GM18511 (cell line): ENCODE data around the gene RERE.
"Not testable (repeated sequence)": the region's sequence is repeated elsewhere in the genome, so short reads cannot be mapped to it uniquely, and the experiment has no call there.

Experiments
- ATAC-seq: cut with Tn5 transposase; IDR thresholded peaks from one replicate; pipeline ENCODE4 v1.9.1; 2021; ENCODE audit warnings: mild to moderate bottlenecking, moderate library complexity; ENCODE audit not compliant: unreplicated experiment

RERE gene

GRCh38 chr1:8621034-8621582, 196.3 kb downstream of the RERE start:
- not testable (repeated sequence) for ATAC-seq

- not testable (repeated sequence) for ATAC-seq
Observed at GRCh38 chr1:8619917-8620502, 197.4 kb downstream of the RERE start.

- not testable (repeated sequence) for ATAC-seq
Observed at GRCh38 chr1:8619419-8619818, 198.0 kb downstream of the RERE start.

- not testable (repeated sequence) for ATAC-seq
Observed at GRCh38 chr1:8616791-8617190, 200.6 kb downstream of the RERE start.

DNA sequence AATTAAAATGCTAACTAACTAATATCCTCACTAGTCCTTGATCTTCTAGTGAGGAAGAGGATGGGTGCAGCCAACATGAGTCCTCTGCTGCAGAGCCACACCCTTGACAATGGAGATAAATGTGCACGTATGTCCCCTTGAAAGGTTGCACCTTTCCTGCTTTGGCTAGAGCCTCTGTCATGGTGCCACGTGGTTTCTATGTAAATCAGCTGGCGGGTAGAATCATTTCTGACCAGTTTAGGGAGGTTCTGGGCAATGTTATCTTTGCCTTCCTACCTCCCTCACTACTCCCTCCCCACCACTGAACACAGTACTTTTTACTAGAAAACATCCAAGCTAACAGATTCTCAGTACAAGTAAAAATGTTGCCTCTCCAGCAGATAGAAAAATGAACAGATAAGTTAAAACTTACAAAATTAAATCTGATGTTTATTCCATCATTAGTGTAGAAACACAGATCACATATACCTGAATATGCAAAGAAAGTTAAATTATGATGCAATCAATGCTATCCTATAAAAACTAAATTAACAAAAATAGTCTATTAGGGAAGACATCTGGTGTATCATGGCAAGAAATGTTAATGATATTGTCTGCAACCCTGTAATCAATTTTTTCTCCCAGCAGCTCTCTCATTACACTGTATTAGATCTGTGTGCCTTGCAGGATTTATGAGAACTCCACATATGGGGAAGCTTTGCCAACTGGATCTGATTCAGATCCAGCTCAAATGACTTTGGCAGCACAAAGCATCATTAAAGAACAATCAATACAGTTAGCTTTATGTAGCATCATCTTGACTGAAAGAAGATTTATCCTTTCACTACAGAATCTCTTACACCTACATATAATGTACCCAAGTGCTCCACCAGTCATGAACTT, 205.6 kb downstream of the RERE start:
- ATAC-seq, result not testable (repeated sequence)

DNA sequence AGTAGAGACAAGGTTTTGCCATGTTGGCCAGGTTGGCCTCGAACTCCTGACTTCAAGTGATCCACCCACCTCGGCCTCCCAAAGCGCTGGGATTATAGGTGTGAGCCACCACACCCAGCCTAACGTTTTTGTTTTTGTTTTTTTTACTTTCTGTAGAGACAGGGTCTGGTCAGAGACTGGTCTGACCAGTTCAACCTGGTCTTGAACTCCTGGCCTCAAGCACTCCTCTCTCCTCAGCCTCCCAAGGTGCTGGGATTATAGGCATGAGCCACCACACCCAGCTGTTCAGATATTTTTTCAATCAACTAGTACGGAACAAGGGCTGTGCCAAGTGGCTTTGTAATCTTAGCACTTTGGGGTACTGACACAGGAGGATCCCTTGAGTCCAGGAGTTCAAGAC, 209.5 kb downstream of the RERE start:
- ATAC-seq, result no peak

- peak; percentile 93 for ATAC-seq
Observed at GRCh38 chr1:8604041-8604945, 213.1 kb downstream of the RERE start.

DNA sequence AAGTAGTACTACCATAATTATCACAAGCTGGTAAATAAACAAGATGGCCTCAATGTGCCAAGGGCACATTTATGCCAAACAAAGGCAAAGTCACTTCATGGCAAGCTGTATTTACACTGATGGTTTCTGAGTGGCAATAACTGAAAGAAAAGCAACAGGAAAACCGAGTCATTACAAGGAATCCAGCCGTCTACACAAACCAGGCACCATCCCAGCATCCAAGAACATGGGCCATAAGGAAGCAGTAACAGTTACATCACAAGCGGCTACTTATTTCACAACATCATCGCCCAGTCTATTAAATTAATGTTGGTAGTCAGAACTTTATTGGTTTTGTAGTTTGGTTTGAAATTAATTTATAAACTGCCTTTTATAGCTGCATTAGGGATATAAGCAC, 214.2 kb downstream of the RERE start:
- ATAC-seq, result no peak

- no peak for ATAC-seq
Observed at GRCh38 chr1:8602471-8603219, 214.8 kb downstream of the RERE start.

DNA sequence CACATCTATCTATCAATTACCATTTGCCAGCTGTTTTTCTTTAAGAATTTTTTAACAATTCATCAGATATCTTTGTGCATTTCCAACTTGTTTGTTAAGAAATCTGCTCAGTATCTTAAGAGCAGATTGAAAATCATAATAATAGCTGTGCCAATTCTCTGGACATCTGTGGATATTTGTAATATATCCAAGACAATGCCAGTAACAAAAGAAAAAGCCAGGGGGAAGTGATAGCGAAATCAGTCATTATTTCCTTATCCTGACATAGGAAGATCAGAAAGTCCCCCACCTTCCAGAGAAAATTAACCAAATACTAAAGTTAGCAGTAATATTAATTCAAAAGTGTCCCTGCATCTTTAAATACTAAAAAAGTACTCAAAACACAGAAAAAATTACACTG, 217.1 kb downstream of the RERE start:
- no peak for ATAC-seq

- no peak for ATAC-seq
Observed at GRCh38 chr1:8599646-8600212, 217.7 kb downstream of the RERE start.

DNA sequence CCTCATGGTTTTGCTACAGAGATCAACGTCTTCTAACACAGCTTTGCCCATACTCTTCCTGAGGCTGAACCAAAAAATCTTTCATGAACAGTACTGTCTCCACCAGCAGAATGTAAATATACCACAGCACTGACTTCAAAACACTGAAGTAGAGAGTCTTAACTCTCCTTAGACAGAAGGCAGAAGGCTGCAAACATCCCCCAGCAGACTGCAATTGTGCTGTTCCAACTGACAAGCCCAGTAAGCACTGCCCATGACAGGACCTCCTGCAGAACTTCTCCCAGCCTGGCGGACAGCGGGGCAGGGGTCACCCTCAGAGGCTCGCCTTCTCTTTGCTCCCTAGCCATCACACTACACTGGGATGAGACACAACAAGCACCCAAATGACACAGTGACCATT, 218.7 kb downstream of the RERE start:
- ATAC-seq, result no peak

DNA sequence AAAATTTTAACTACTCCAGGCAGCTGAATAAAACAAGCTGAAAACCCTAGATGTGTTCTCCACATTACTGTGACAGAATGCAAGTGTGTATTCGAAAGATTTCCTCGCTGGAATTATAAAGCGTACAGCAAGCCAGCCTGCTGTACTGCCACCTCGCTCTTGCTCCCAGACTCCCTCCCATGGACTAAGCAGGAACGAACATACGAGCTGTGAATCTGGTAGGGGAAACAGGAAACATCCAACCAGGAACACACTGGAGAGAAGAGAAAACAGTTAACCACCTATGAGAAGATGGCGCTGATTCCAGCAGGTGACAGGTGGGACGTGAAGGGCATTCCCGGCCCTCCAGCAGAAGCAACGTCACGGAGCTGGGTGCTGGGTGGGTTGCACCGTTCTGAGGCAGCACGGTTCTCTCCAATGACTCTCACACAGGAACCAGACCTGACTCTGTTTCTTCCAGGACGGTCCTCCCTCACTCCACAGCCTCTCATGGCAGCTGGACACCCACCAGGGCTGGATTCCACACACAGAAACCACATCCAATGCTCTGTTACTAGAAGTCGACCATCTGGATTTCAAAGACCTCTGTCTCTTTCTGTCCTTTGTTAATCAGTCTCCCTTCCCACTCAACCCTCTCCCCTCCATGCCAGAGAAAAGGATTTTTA, 219.2 kb downstream of the RERE start:
- no peak for ATAC-seq

- no peak for ATAC-seq
Observed at GRCh38 chr1:8597455-8597854, 220.0 kb downstream of the RERE start.

DNA sequence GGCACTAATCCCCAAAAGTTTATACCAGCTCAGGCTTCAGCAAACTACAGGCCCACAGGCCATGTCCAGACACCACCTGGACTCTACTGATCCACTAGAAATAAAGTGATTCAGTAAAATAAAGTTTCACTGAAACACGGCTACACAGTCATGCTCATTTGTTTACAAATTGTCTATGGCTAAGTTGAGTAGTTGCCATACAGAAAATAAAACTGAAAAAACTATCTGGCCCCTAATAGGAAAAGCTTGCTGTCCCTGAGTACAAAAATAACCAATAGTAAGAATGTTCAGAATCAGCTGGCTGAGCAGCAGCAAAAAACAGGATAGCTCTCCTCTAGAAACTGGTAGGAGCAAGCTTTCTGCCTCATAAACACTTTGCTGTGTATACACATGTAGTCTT, 221.5 kb downstream of the RERE start:
- ATAC-seq, result no peak

DNA sequence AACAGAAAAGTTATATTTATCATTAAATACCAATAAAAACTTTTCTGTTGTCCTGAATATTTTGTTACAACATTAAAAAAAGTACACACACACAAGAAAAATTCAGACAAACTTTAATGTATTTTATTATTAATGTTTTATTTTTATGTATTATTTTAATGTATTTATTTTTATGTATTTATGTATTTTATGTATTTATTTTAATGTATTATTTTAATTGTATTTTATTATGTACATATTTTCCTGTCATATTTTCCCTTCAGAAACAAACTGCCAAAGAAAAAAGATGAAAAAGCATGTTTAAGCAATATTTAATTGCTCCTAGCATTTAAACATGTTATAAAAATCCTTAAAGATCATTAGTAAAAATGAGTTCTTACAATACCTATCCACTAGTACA, 222.1 kb downstream of the RERE start:
- ATAC-seq, result no peak

GRCh38 chr1:8593292-8593691, 224.1 kb downstream of the RERE start:
- not testable (repeated sequence) for ATAC-seq

DNA sequence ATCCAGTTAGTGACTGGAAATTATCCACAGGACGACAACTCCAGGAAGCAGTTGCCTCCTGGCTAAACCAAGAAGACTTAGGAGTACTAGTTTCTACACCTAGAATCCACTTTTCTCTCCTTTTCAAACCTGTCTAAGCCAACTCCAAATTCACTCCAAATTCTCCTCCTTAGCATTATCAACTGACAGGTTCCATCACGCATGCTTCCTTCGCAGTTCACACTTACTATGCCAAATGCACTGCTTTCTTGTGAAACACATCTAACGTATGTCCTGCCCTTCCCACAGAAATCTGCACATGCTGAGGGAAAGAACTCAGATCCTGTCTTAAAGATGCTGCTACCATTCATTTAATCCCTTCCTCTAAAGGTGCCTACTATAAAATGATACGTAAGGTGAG, 225.9 kb downstream of the RERE start:
- no peak for ATAC-seq

GRCh38 chr1:8590721-8591351, 226.6 kb downstream of the RERE start:
- no peak for ATAC-seq
